ENCODE measurements around the gene BACH1.

Gene BACH1

DNA sequence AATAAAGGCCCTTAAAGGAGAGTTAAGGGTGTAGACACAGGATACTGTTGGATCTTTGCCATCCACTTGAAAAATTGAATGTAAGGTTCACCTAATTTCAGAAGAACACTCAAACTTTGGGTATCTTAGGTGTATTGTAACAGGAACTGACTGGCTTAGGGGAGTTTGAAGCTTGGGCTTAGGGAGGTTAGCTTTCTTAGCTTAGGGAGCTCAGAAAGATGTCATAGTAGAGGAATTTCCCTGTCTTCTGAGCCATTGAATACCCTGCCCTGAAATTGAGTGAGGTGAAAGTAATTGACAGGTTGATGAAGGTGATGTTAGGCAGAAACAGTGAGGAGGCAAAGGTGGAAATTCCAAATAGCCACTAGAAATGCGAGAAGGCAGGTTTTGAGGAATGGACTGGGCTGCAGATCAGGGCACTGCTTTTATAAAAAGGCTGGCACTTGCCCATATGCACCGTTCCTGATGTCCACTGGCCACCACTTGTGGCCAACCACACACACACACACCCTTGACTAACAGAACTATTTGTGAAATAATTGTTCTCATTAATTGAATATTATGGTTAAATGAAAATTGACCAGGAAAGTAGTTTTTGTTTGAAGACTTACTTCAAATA is 16.5 kb downstream of the BACH1 start:
- DNase-seq (ENCODE audit: low spot score), result no peak

DNA sequence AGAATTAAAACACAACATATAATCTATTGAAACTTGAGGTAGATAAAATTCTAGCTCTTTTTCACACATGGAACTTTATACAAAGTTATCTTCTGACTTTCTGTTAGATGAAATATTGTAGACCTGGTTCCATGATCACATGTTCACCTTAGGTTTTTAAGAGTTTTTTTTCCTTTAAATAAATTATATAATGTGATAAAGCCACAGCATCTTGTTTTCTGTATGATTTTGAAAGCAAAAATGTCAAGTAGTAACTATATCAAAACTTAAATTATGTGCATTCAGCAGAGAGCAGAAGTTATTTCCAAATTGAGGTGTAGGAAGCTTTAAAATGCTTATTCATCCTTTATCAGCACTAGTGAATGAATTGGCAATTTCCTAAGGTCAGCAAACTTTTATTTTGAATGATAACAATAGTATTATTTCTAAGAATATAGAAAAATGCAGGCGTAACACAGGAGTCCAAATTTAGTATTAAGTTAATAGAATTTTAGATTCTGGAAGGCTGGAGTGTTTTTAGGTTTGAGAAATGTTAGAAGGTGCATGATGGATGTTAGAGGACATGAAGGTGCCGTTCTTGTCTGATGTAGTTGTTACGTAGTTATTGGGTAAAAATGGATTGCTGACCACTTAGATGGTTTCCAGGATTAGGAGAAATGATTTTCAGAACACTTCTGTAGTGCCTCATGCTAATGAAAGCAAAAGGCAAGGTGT is 17.5 kb downstream of the BACH1 start:
- no peak for DNase-seq (ENCODE audit: low spot score)

GRCh38 chr21:29316806-29317205 is 18.1 kb downstream of the BACH1 start:
- no peak for DNase-seq (ENCODE audit: low spot score)

GRCh38 chr21:29318354-29318753 is 19.6 kb downstream of the BACH1 start:
- DNase-seq (ENCODE audit: low spot score), result peak; percentile 53

GRCh38 chr21:29320031-29320430 is 21.3 kb downstream of the BACH1 start:
- no peak for DNase-seq (ENCODE audit: low spot score)

DNA sequence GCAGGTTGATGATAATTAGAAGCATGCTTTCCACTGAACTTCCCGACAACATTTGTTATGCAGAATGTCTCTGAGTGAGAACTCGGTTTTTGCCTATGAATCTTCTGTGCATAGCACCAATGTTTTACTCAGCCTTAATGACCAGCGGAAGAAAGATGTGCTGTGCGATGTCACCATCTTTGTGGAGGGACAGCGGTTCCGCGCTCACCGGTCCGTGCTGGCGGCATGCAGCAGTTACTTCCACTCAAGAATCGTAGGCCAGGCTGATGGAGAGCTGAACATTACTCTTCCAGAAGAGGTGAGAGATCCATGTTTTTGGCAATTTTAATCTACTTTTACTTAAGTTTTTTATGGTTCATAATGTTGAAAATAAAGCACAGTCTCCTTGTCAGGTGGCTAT is 22.5 kb downstream of the BACH1 start:
- no peak for DNase-seq (ENCODE audit: low spot score)

DNA sequence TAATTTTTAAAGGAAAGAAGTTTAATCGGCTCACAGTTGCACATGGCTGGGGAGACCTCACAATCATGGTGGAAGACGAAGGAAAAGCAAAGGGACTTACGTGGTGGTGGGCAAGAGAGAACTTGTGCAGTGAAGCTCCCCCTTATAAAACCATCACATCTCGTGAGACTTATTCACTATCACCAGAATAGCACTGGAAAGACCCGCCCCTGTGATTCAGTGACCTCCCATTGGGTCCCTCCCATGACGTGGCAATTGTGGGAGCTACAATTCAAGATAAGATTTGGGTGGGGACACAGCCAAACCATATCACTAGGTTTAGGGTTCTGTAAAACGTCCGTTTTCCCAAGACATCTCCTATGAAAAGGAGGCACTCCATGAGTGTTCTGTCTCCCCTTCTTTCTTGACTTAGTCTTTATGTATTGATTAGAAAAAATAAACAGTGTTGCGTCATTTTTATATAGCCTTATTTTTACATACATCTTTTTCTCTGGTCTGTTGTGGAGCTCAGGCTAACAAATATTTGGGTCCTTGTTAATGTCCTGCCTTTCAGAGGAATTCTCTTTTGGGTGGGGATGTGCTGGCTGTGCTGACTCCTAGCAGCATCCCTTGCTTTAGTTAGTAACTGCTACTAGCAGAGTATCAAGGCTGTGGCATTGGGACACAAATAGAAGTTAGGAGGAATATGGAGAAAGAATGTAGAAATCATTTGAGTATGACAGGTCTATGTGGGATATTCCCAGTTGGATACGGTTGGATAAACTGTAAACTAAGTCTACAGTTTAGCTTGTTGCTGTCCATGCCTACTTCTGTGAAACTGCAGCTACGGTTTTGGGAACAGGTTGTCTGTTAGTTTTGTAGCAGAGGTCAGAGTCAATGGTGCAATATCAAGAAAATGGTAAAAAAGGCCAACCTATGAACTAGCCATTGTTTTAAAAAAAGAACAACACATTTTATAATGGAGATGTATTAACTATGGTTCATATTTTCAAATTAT is 23.5 kb downstream of the BACH1 start:
- DNase-seq (ENCODE audit: low spot score), result no peak

- DNase-seq (ENCODE audit: low spot score), result no peak
Observed at GRCh38 chr21:29323189-29323588, 24.5 kb downstream of the BACH1 start.

DNA sequence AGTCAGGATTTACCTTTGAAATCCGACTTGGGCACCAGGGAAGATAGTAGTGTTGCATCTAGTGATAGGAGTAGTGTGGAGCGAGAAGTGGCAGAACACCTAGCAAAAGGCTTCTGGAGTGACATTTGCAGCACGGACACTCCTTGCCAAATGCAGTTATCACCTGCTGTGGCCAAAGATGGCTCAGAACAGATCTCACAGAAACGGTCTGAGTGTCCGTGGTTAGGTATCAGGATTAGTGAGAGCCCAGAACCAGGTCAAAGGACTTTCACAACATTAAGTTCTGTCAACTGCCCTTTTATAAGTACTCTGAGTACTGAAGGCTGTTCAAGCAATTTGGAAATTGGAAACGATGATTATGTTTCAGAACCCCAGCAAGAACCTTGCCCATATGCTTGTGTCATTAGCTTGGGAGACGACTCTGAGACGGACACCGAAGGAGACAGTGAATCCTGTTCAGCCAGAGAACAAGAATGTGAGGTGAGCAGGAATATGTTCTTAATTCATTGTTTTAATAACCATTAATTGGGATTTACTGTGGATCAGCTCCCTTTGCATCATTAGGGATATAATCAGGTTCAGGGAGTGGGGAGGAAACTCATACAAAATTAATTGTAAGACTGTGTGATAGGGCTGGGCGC is 28.3 kb downstream of the BACH1 start:
- no peak for DNase-seq (ENCODE audit: low spot score)

- no peak for DNase-seq (ENCODE audit: low spot score)
Observed at GRCh38 chr21:29329406-29329805, 30.7 kb downstream of the BACH1 start.

- DNase-seq (ENCODE audit: low spot score), result no peak
Observed at GRCh38 chr21:29330797-29331196, 32.1 kb downstream of the BACH1 start.

DNA sequence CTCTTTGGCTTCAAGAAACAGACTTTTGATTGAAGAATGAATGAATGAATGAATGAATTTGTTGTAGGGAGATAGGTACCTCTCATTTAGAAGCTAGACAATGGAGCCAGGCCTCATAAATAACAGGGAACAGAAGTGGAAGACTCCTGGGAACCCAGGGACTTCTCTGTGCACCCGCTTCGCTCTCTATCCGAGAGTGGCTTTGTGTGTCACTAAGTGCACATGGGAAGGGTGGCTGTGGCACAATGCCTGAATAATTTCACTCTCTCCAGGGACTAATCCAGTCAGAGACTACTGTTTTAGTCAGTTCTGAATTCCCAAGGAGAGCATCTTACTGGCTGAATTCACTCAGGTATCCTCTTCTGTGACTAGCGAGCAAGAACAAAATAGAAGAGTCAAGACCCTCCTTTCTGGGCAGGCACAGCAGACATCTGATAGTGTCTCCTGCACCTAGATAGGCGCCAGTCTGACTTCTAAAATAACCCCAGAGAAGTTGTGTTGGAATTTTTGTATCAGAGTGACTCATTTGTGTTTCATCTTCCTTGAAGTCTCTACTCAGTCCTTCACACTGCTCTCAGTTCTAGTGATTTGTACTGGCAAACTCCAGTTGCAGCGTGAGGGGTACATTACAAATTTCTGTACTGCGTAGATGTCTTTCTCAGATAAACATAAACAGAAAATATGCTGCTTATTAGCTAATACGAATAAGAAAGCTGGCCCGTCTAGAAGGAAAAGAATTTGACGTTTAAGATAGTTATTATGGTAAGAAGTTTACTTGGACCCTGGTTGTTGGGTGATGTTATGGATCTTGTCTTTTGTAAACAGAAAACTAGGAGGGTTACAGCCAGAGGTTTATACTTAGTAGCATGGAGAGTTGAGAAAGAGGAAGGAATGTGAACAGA is 34.0 kb downstream of the BACH1 start:
- DNase-seq (ENCODE audit: low spot score), result no peak

DNA sequence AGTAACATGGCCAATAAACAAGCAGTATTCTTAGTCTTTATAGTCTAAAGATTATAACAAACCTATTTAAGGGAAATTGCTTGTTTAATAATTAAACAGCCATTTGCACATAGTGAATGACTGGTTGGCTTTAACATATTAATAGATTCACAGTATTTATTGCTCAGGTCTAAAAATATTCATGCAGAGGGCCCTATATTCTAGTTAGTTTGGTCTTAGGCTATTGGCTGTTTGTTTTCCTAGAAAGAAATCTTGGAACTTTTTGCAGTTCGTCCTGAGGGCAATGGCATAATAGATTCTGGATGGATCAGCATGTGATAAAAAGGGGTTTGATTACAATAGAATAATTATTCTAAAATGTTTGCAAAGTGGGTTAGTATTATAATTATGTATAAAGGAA is 34.7 kb downstream of the BACH1 start:
- no peak for DNase-seq (ENCODE audit: low spot score)

GRCh38 chr21:29334717-29335428 is 36.2 kb downstream of the BACH1 start:
- no peak for DNase-seq (ENCODE audit: low spot score)

DNA sequence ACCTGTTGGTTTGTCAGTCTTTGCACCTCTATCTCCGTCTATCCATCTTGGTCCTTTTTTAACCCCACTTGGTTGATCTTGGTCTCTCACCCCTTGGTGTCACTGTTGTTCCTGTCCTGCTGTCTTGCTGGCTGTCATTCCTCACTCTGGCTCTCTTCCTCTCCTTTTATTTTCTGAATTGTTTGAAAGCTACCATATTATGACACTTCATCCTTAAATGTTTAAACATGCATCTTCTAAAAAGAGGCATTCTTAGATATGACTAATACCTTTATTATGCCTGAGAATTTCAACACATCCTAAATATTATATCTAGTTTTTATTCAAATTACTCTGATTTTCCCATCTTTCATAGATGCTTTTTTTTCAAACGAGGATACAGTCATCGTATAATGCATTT is 37.0 kb downstream of the BACH1 start:
- DNase-seq (ENCODE audit: low spot score), result no peak

GRCh38 chr21:29338256-29338655 is 39.5 kb downstream of the BACH1 start:
- DNase-seq (ENCODE audit: low spot score), result no peak

- DNase-seq (ENCODE audit: low spot score), result no peak
Observed at GRCh38 chr21:29340228-29340627, 41.5 kb downstream of the BACH1 start.

DNA sequence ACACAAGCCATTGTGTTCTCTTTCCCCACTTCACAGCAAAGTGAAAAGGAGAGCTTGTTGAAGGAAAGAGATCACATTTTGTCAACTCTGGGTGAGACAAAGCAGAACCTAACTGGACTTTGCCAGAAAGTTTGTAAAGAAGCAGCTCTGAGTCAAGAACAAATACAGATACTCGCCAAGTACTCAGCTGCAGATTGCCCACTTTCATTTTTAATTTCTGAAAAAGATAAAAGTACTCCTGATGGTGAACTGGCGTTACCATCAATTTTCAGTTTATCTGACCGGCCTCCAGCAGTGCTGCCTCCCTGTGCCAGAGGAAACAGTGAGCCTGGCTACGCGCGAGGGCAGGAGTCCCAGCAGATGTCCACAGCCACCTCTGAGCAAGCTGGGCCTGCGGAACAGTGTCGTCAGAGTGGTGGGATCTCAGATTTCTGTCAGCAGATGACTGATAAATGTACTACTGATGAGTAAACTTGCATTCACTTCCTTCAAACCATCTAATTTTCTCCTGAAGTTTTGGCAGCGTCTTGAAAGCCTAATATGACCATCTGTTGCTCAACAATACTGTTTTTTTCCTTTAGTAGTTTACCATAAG is 43.7 kb downstream of the BACH1 start:
- no peak for DNase-seq (ENCODE audit: low spot score)

DNA sequence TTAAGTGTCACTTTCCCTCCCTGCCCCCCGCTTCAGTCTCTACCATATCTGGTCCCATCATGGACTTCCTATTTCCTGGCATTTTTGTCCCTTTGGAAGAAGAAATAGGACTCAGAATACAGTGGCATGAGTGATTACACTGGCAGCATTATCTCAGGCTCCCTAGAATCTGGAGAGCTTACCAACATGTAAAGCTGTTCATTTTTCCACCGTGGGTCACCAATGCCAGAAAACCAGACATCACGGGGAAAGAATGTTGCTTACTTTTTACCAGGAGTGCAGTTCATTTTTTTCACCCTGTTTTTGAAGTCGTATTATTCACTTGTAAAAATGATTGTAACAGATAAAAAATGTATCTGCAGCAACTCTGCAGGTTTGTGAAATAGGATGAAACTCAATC is 44.8 kb downstream of the BACH1 start:
- DNase-seq (ENCODE audit: low spot score), result no peak

DNA sequence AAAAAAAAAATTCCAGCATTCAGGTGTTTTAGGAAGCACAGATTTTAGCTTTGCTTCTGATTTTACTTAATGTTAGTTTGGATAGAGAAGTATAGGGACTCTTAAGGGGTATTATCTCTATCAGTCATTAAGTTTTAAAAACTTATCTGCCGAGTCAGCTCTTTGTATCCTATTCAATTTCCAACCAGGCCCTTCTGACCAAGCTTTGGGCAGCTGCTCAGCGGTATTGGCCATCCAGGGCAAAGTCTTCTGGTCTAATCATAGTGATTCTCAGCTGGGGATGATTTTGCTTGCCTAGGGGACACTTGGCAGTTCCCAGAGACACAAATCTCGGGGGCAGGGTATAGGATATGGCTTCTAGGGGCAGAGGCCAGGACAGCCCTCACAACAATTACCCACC is 47.6 kb downstream of the BACH1 start:
- DNase-seq (ENCODE audit: low spot score), result no peak

All from D341Med (cell line).